T-helper 2 cell (primary cell): ENCODE data around the gene FAM222B.
"Not testable (repeated sequence)": the region's sequence is repeated elsewhere in the genome, so short reads cannot be mapped to it uniquely, and the experiment has no call there.

Experiments
- DNase-seq, 5 experiments: peaks; one replicate each; pipeline versions ENCODE4 v3.0.0 to v3.0.0-alpha.2; 2012 to 2022

The FAM222B gene

DNA sequence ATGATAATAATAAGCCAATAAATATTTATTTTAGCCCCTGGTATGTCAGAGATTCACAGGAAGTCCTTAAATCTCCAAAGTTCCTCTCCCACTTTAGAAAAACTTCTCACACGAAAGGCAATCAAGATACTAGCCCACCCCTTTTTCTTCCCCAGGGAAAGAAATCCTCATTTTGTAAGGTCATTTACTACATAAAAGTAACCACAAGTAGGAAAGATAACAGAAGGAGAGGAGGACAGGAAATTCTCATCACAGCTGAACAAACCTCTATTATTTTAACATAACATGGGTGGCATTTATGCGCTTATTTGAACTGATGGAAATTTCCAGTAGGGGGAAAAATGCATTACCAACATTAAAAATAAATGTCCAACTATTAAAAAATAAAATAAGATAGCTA lies 3.4 kb downstream of the FAM222B start:
- DNase-seq: no peak

DNA sequence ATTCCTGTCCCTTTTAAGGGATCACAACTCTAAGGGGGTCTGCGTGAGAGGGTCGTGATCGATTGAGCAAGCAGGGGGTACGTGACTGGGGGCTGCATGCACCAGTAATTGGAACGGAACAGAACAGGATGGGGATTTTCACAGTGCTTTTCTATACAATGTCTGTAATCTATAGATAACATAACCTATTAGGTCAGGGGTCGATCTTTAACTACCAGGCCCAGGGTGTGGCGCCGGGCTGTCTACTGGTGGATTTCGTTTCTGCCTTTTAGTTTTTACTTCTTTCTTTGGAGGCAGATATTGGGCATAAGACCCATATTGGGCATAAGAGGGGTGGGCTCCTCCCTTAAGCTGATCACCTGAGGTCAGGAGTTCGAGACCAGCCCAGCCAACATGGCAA lies 6.0 kb downstream of the FAM222B start:
- DNase-seq: not testable (repeated sequence)

DNA sequence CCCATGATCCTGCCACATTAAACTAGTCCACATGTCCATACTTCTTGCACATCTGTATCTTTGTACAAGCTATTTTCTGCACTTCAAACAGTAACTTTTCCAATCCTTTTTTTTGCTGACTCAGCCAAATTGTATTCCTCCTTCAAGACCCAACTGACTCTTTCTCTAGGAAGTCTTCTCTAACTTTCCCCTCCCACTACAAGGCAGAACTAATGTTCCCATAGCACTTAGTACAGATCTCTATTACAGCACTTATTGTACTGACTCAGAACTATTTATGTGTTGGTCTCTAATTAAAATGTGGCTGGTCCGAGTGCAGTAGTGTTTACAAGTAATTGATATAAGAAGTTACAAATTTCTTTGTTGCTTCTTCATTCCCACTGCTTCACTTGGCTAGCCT lies 8.2 kb downstream of the FAM222B start:
- no peak for DNase-seq

DNA sequence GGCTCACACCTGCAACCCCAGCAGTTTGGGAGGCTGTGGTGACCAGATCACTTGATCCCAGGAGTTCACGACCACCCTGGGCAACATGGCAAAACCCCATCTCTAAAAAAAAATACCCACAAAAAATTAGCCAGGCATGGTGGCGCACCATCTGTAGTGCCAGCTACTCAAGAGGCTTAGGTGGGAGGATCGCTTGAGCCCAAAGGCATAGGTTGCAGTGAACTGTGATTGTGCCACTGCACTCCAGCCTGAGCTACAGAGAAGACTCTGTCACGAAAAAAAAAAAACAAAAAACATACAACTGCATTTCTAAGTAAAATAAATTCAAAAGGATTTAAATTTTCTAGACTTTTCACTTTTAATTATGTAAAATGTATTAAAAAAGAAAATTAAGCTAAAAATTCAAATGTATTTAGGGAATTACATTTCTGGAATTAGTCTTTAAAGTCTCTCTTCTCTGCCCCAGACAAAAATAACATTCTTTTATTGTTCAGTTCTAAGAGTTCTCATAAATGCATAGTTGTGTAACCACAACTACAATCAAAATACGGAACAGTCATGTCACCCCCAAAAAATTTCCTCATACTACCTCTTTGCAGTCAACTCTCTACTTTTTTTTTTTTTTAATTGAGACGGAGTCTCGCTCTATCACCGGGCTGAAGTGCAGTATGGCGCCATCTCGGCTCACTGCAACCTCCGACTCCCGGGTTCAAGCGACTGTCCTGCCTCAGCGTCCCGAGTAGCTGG lies 14.1 kb downstream of the FAM222B start:
- no peak for DNase-seq

DNA sequence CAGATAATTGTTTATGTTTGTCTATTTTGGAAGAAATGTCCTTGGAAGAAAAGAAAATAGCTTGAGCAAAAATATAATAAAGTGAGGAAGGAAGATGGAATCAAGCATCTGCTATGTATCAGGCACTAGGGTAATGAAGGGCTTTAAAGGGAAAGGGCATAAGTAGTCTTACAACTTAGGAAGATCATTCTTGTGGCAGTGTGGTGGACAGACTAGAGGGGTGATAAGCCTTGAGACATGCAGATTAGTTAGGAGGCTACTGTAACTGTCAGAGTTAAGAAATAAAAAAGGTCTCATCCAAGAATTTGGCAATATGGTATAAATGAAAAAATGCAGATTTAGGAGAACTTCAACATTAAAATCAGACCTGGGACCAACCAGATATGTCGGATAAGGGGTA lies 14.9 kb downstream of the FAM222B start:
- no peak for DNase-seq

DNA sequence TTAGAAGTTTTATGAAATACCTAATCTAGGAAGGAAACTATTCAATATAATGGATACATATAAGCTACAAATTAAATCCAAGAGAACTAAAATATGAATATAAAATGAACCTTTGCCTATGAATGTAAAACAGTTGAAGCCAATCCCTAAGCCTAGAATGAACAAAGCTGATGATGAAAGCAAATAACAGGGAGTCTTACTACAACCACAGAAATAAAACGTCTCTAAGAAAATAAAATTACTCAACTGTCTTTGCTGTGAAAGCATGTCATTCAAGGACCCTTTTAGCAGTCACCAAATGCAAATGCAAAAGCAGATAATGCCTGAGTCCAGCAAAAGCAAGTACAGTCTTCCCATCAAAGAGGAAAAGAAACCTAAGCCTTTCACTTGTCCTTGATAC lies 23.0 kb downstream of the FAM222B start:
- no peak for DNase-seq

DNA sequence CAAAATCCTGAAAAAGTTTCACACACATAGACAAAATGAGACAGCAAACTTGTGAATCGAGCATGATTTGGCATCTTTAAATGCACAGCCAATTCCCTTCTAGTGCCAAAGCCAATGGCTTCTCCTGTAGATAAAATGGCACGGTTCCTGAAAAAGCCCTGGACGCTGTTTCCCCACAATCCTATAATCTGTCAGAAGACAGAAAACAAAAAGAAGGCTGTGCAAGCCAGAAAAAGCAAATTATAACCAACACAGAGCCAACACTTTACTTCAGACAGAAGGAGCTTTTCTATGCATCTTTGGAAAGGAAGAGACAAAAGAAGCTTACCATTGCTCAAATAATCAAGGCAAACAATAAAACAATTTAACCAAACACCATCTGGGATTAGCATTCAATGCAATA lies 23.8 kb downstream of the FAM222B start:
- no peak for DNase-seq

DNA sequence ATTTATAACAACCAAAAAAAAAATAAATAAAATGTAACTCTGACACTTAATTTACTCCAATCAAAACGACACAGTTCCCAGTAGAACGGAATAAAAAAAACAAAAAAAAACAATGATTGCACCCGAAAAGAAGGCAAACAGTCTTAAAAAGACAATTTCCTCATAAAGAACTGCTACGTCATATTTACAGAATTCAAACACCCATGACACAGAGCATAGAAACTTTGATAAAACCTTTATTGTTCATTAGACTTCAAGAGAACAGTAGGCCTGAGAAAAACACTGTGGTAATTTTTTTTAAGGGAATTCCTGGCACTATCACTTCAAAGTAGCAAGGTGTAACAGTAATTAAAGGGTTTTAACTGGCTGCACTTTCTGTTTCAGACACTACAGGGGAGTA lies 26.1 kb downstream of the FAM222B start:
- no peak for DNase-seq

DNA sequence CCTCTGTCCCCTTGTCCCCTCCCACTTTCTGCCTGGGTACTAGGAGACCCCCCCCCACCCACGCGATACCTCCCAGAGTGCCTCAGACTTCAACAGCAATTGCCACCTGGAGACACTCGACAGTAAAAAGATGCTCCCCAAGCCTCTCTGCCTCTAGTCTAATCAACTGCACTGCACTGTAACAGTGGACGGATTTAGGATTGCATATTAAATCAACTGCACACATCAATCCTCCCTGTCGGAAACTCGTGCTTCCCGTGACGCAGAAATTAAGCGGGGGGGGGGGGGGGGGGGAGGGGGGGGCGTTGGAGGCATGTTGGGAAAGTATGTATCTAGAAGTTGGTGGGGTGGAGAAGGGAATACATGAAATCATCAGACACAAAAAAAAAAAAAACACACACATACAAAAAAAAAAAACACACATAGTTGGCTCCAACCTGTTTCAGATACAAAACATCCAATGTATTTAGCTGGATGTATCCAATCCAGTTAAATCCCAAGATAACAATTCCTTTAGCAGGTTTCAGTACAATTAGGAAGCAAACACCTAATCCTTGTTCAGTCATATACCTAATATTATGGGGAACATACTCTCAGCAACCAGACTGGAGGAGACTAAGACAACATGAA lies 29.7 kb downstream of the FAM222B start:
- DNase-seq: peak in 1 of 5 experiments; percentile 71

DNA sequence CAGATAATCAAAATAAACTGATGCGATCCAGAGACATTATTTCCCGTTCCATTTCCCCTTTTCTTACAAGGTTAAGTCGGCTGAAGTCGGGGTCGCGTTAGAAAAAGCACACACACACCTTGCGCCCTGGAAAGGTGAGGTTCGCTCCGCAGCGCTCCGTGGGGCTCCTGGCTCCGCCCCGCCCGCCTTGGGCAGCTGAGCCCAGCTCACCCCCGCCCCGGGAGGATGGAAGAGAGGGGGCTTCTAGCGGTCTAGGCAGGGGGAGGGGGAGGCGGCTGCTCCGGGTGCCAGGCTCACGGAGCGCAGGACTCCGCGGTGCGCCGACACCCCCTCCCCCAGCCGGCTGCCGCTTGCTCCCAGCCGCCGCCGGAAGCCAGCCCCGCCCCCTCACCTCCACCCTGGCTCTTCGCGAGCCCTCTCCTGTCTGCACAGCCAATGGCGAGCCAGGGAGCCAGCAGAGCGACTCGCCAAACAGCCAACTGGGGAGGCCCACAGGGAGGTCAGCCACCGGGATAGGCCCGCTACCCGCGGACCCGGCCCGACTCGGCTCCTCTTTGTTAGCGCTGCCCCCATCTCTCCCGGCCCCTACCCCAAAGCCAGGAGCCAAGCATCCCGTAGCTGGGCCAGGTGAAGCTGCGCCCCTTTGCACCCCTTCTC lies 30.4 kb downstream of the FAM222B start:
- DNase-seq: peak; percentile 91 to 98 (median 93)

DNA sequence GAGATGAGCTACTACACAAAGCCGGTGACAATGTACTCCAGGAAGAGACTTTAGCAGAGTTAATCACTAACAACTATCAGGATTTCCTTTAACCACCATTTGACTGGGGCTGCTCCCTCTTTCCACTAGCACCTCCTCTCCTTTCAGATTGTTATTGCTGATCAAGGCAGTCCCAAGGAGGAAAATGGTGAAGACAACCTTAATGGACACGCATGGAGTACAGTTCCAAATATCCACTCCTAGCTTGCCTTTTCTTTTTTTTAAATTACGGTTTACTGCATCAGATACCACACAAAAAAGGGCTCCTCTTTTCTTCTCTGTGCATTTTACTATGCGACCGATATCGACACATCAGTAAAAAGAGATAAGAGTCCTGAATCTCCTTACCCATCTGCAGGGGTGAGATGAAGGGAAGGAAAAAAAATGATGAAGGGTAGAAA lies 30.9 kb downstream of the FAM222B start:
- no peak for DNase-seq

DNA sequence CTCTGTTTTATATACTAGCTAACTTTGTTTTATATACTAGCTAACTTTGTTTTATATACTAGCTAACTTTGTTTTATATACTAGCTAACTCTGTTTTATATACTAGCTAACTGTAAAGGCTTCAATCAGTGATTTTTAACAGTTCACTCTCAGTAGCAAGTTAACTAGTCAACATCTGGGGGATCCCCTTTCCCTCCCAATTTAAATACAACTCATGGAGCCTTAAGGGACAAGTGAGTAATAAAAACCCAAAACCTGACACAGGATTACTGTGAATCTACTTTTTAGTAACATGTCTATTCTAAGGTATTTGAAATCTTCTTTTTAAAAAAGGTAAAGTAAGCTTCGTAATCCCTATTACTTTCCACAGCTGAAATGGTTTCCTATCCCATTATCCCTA lies 32.2 kb downstream of the FAM222B start:
- peak in 1 of 5 experiments; percentile 20 for DNase-seq

DNA sequence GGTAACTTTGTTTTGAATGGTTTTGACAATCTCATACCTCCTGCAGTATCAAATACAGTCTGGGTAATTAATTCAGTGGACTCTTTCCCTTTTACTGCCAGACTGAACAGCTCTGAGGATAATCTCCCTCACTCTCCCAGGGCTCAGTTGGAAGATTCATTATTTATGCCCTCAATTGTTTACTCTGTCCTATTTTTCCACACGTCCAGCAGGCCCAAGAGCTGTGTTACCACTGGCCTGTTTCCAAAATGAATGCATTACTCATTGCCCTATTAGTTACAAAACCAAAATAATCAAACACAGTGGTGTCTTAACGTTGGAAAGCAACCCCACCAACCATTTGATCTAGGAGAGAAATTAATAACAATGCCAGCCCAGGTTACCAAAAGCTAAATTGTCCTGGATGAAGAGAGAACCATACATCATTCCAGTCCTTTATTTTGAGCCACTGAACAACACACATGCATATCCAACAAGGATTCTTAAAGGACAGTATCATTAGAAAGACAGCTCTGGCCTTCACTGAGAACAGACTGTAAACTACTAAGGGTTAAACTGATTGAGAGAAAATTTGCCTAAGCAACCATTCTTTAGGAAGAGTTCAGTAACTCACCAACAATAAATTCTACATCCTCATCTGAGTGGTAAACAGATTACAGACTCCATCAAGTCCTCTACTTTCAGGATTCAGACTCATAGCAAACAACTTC lies 34.5 kb downstream of the FAM222B start:
- DNase-seq: no peak

DNA sequence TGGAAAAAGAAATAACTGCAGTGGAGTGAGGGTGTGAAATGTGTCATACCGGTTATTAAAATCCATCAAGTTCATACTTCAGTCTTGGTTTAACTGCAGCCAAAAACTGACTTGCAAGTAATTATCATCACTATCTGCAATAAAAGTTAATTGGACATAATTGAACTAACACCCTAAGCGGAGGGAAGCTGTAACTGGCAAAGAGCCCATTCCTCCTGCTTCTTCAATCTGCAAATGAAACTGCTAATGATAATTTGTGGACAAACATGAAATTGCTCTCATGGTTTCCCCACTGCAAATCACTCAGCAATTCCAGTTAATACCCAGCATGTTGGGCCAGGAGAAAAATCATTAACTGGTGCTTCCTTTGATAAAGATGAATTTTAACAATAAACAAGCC lies 46.5 kb downstream of the FAM222B start:
- no peak for DNase-seq

DNA sequence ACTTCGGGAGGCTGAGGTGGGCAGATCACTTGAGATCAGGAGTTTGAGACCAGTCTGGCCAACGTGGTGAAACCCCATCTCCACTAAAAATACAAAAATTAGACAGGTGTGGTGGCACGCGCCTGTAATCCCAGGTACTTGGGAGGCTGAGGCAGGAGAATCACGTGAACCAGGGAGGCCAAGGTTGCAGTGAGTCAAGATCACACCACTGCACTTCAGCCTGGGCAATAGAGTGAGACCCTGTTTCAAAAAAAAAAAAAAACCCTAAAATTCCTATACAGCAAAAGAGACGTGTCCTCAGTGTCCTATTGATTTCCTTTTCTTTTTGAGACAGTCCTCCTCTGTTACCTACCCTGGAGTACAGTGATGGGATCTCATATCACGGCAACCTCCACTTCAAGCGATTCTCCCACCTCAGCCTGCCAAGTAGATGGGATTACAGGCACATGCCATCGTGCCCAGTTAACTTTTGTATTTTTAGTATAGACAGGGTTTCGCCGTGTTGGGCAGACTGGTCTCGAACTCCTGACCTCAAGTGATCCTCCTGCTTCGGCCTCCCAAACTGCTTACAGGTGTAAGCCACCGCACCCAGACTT lies 47.6 kb downstream of the FAM222B start:
- not testable (repeated sequence) for DNase-seq

DNA sequence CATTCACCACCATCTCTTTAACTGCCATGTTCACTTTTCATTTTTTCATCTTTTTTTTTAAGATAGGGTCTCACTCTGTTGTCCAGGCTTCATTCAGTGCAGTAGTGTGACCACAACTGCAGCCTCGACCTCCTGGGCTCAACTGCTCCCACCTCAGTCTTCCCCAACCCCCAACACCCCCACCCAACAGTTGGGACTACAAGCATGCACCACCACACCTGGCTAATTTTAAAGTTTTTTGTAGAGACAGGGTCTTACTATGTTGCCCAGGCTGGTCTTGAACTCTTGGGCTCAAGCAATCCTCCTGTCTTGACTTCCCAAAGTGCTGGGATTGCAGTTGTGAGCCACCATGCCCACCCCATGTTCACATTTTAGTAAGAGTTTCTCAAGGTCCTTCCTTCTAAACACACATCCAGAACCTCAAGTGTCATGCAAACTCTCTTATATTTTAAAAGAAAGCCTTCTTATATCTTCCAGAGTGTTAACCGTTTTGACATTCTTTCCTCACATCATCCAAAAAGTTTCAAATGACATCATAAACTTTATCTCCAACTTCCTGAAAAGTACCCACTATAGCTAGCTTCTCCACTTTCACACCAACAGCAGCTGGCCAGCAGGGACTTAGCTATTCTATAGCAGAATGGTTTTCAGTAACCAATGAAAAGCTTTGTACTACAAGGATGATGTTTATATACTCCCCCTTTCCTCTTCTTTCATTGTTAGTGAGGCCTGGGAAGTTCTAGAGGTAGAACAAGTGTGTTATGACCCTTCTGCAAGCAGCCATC lies 49.5 kb downstream of the FAM222B start:
- no peak for DNase-seq

DNA sequence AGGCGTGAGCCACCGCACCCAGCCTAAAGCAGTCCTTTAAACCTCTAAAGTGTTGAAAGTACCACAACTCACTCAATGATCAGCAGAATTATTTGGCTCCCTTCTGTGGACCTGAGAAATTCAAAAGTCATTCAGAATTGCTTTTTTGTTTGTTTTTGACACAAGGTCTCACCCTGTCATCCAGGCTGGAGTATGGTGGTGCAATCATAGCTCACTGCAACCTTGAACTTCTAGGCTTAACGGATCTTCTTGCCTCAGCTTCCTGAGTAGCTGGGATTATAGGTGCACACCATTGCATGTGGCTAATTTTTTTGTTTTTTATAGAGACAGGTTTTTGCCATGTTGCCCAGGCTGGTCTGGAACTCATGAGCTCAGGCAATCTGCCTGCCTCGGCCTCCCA lies 54.5 kb downstream of the FAM222B start:
- no peak for DNase-seq

DNA sequence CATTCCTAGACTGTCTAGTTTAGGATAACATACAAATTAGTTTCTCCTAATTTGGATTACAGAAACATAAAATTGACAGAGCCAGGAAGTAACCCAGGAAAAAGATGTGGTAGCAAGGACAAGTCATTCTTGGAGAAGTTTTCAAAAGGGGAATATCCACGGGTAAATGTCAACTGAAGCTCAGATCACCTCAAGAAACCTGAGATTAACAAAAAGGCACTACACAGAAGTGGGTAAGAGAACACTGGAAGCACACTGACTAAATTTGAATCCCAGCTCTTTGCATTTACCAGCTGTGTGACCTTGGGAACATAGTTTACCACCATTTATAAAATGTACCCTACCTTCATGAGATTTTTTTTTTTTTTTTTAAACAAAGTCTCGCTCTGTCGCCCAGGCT lies 59.4 kb downstream of the FAM222B start:
- DNase-seq: no peak

DNA sequence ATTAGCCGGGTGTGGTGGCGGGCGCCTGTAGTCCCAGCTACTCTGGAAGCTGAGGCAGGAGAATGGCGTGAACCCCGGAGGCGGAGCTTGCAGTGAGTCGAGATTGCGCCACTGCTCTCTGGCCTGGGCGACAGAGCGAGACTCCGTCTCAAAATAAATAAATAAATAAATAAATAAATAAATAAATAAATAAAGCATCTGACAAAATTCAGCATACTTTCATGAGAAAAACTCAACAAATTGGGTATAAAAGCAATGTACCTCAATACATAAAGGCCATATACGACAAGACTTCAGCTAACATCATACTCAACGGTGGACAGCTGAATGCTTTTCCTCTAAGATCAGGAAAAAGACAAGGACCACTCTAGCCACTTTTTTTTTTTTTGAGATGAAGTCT lies 63.0 kb downstream of the FAM222B start:
- not testable (repeated sequence) for DNase-seq

DNA sequence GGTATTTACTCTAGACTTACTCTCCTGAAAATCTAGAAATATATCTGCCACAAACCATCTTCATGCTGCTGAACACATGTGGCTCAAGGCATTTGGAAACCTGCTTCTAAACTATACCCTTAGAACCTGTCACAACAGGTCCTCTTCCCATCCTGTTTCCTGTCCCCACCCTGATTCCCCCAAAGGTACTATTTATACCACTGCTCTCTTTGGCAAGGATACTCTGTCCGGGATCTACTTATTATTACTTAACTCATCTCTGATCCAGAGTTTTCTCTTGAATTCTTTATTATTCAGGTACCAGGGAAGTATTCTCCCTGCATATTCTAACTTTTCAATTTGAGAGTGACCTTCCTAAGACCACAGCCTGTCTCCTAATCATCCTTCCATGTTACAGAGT lies 65.4 kb downstream of the FAM222B start:
- no peak for DNase-seq

DNA sequence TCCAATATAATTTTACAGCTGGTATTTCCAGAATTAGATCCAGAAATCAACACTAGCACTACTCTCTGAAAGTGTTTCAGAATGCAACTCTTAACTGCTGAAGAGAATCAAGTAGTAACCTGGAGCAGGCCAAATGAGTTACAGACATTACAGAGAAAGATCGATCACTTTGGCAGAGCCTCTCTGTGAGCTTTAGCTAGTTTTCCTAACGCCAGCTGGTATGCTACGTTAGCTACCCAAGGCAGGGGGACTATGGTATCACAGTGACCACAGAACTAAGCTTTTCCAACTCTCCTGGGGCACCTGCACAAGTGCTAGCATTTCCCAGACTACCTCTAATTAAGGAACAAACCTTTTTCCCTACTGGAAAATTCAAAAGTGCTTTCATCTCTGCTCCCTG lies 68.4 kb downstream of the FAM222B start:
- DNase-seq: no peak

DNA sequence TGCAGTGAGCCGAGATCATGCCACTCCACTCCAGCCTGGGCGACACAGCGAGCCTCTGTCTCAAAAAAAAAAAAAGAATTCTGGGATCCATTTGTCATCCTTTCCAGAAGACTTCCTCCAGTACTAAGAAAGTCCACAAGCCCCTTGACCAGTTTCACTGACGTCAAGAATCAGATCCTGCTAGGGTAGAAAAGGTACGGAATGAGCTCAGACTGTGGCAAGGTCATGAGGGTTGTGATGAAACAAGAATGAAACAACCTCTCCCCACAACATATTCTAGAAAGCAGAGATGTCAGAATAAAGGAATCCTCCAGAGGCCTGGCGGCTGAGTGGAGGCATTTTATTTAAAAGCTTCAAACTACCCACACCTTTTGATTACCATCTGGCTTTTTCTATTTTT lies 68.9 kb downstream of the FAM222B start:
- DNase-seq: peak in 1 of 5 experiments; percentile 41
